ENCODE data around the gene TMEM131L.

The TMEM131L gene

DNA sequence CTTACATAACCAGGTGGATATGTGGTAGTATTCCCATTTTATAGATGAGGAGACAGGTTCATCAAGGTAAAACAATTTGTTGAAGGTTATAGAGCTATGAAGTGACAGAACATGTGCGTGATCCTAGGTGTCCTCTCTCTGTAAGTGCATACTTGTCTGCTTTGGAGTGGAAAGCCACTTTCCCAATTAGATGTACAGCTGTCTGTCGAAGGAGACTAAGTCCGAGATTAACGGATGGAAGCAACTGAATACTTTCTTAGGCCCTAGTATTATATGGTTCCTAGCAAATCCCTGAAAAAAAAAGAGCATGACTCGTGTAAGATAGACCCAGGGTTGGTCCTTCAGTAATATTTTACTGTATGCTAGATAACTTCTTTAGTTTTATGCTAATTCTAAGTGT lies 19.7 kb downstream of the TMEM131L start:
- in situ Hi-C loops (cut with HindIII; ENCODE audit: low sequenced_read_pairs): no loop called here
- DNase-seq (ENCODE audit: low read depth, low spot score): no peak
- TF ChIP-seq, protein P1, sequence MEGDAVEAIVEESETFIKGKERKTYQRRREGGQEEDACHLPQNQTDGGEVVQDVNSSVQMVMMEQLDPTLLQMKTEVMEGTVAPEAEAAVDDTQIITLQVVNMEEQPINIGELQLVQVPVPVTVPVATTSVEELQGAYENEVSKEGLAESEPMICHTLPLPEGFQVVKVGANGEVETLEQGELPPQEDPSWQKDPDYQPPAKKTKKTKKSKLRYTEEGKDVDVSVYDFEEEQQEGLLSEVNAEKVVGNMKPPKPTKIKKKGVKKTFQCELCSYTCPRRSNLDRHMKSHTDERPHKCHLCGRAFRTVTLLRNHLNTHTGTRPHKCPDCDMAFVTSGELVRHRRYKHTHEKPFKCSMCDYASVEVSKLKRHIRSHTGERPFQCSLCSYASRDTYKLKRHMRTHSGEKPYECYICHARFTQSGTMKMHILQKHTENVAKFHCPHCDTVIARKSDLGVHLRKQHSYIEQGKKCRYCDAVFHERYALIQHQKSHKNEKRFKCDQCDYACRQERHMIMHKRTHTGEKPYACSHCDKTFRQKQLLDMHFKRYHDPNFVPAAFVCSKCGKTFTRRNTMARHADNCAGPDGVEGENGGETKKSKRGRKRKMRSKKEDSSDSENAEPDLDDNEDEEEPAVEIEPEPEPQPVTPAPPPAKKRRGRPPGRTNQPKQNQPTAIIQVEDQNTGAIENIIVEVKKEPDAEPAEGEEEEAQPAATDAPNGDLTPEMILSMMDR (IDR thresholded peaks at IDR 0.05; ENCODE audit: low read depth, low read length): no peak
- no peak overlapping the region for H3K4me3 ChIP-seq (ENCODE audit: low read depth, low read length)

DNA sequence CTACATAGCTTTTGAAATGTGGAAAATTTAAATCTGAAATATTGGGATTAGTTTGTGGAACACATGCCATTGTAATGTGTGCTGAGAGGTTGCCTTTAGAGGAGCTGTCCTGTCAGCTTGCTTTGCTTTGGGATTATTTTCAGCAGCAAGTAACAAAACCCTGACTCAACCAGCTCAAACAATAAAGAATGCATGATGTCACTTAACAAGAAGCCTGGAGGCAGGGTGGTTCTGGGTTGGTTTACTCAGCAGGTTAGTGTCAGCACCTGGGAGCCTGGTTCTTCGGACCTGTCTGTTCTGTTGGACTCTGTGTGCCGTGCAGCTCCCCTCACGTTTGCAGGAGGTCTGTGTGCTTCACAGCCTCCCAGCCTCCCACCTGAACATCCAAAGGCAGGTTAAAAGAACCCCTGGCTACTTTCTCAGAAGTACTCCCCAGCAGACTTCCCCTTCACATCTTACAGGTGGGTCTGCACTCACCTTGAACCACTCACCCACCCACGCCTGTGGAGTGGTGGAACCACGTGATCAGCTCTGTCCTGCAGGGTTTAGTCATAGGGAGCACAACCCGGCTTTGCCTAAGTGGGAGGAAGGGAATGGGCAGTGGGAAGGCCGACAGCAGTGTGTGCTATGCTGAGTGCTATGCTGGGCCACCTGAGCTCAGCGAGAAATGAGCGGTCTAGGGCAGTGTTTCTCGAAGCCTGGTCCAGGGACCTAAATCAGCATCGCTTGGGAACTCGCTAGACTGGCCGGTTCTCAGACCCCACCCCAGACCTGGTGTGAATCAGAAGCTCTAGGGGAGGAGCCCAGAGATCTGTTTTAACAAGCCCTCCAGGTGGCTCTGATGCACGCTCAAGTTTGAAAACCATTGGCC lies 20.4 kb downstream of the TMEM131L start:
- TF ChIP-seq, protein P1 (IDR thresholded peaks at IDR 0.05; ENCODE audit: low read depth, low read length): no peak
- DNase-seq (ENCODE audit: low read depth, low spot score): peak; percentile 82
- no peak overlapping the region for H3K4me3 ChIP-seq (ENCODE audit: low read depth, low read length)
- in situ Hi-C loops (cut with HindIII; ENCODE audit: low sequenced_read_pairs): no loop called here

DNA sequence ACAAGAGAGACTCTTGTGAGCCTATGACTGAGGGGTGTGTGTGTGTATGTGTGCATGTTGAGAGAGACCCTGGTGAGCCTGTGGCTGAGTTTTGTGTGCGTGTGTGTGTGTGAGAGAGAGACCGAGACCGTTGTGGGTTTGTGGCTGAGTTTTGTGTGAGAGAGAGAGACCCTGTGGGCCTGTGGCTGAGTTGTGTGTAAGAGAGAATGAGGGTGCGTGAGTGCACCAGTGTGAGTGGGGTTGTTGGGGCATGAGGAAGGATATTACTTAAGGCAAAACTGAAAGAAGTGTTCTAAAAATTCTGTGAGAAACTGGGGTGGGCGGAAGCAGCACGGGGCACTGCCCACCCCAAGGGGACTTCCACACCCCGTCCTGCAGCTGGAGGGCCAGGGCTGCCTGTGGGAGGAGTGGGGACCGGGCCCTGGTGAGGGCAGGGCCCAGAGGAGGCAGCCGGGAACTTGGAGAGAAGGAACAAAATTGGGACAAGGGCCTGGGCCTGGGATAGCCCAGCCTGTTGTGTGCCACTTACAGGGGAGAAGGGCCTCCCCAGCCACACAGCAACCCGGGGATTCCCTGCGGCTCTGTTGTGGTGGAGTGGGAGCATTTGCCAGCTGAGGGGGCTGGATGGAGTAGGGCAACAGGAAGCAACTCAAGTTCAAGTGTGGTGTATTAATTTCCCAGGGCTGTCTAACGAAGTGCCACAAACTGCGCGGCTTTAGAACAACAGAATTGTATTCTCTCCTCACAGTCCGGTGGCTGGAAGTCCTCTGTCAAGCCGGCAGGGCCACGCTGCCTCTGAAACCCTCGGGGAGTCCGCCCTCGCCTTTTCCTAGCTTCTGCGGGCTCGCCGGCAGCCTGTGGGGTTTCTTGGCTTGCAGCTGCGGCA lies 22.1 kb downstream of the TMEM131L start:
- in situ Hi-C loops (cut with HindIII; ENCODE audit: low sequenced_read_pairs): no loop called here
- TF ChIP-seq, protein P1 (IDR thresholded peaks at IDR 0.05; ENCODE audit: low read depth, low read length): no peak
- peak; percentile 35 for DNase-seq (ENCODE audit: low read depth, low spot score)
- H3K4me3 ChIP-seq (ENCODE audit: low read depth, low read length): no peak overlapping the region

DNA sequence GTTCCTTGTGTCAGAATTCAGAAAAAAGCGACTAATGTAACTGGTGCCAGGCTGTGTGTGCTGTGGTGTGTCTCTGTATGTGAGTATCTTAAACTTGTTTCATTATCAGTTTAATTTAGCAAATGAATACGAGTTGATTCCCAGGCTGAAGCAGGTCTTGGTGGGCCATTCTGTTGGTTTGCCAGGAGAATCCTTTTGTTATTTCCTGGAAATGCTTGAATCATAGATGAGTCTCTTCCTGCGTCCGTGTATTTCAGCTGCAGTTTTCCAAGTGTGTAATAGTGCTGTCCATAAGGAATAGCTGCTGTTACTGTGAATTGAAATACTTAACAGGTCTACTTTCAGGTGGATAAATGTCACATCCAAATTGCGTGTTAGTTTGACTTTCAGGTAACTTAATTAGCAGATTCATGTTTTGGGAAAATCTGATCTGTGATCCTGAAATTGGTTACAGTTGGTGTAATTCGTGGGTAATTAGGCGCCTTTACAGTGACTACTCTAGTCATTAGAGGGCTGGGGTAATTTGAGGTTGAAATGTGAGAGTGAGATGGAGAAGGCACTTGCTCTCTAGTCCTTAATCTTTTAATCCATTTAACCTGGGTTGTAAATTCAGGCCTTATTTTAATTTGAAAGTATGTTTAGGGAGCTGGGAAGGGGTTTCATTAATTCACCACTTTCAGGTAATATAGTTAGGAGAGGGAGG lies 23.8 kb downstream of the TMEM131L start:
- TF ChIP-seq, protein P1 (IDR thresholded peaks at IDR 0.05; ENCODE audit: low read depth, low read length): no peak
- H3K4me3 ChIP-seq (ENCODE audit: low read depth, low read length): no peak overlapping the region
- in situ Hi-C loops (cut with HindIII; ENCODE audit: low sequenced_read_pairs): no loop called here
- DNase-seq (ENCODE audit: low read depth, low spot score): no peak

DNA sequence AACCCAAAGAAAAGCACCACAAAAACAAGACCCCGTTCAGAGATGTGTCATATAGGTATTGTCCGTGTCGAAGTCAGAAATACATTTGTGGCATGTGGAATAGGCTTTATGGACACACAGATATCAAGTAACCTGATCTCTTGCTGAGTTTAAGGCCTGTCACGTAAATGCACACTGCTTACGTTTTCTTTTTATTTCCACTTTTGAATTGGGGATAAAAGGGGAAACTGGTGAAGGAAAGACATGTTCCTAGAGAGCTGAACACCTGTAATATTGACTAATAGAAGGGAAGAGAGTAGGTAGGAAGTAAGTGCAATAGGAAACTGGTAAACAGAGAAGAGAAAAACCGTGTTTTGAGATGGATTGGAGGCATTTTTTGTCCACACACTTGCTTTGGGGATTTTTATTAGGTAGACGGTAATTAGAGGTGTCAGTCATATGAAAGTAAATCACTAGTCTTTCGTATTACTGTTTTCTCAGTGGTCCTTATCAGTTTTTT lies 24.9 kb downstream of the TMEM131L start:
- no peak for DNase-seq (ENCODE audit: low read depth, low spot score)
- H3K4me3 ChIP-seq (ENCODE audit: low read depth, low read length): no peak overlapping the region
- in situ Hi-C loops (cut with HindIII; ENCODE audit: low sequenced_read_pairs): no loop called here
- TF ChIP-seq, protein P1 (IDR thresholded peaks at IDR 0.05; ENCODE audit: low read depth, low read length): no peak

DNA sequence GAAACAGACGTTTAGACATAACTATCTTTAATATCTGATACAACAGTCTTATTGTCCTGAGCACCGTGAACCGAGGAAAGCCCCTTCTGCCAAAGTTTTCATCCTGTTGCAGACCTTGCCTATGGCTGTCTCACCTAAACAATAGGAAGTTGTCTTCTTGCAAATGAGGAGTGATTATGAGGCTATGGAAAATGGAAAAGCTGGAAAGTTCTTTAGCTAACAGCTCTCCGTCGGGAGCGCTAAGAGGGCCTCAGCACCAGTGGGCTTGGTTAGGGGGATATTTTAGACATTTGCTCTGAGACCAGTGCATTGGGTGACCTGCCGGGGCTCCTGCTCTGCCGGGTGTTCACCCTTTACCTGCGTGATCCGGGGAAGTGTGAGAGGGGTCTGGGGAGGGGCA lies 28.4 kb downstream of the TMEM131L start:
- no peak overlapping the region for H3K4me3 ChIP-seq (ENCODE audit: low read depth, low read length)
- TF ChIP-seq, protein P1 (IDR thresholded peaks at IDR 0.05; ENCODE audit: low read depth, low read length): no peak
- in situ Hi-C loops (cut with HindIII; ENCODE audit: low sequenced_read_pairs): no loop called here
- no peak for DNase-seq (ENCODE audit: low read depth, low spot score)
